Middle frontal gyrus (tissue), 1 donor: ENCODE data around the gene MSI2.

Source experiments
- DNase-seq: peaks from one replicate; pipeline ENCODE4 v3.0.0-alpha.2; 2015; ENCODE audit warnings: low spot score; ENCODE audit errors: extremely low spot score

Gene MSI2

GRCh38 chr17:57340160-57340981 lies 84.0 kb downstream of the MSI2 start:
- no peak for DNase-seq

GRCh38 chr17:57341611-57342540 lies 85.6 kb downstream of the MSI2 start:
- DNase-seq: no peak

- no peak for DNase-seq
Observed at GRCh38 chr17:57342963-57343589, 86.8 kb downstream of the MSI2 start.

- no peak for DNase-seq
Observed at GRCh38 chr17:57343717-57344116, 87.4 kb downstream of the MSI2 start.

- DNase-seq: no peak
Observed at GRCh38 chr17:57344261-57344660, 87.9 kb downstream of the MSI2 start.

GRCh38 chr17:57349541-57350247 lies 93.4 kb downstream of the MSI2 start:
- DNase-seq: no peak

- DNase-seq: no peak
Observed at GRCh38 chr17:57350266-57350665, 93.9 kb downstream of the MSI2 start.

GRCh38 chr17:57352665-57353175 lies 96.4 kb downstream of the MSI2 start:
- no peak for DNase-seq

GRCh38 chr17:57354673-57355072 lies 98.3 kb downstream of the MSI2 start:
- no peak for DNase-seq

GRCh38 chr17:57355090-57355859 lies 99.0 kb downstream of the MSI2 start:
- DNase-seq: no peak

GRCh38 chr17:57356153-57356718 lies 99.9 kb downstream of the MSI2 start:
- DNase-seq: no peak

- DNase-seq: peak; percentile 16
Observed at GRCh38 chr17:57356719-57357391, 100.5 kb downstream of the MSI2 start.

- no peak for DNase-seq
Observed at GRCh38 chr17:57357392-57357784, 101.1 kb downstream of the MSI2 start.

- DNase-seq: no peak
Observed at GRCh38 chr17:57357830-57358430, 101.6 kb downstream of the MSI2 start.

- no peak for DNase-seq
Observed at GRCh38 chr17:57360266-57360665, 103.9 kb downstream of the MSI2 start.

- no peak for DNase-seq
Observed at GRCh38 chr17:57362797-57363556, 106.7 kb downstream of the MSI2 start.

GRCh38 chr17:57363580-57363979 lies 107.3 kb downstream of the MSI2 start:
- DNase-seq: no peak

GRCh38 chr17:57363998-57364643 lies 107.8 kb downstream of the MSI2 start:
- DNase-seq: no peak
